NOMO-1 (cell line): Measurements from ENCODE around the gene WDR4.
"Not testable (repeated sequence)": the region's sequence is repeated elsewhere in the genome, so short reads cannot be mapped to it uniquely, and the experiment has no call there.

Experiments used
- DNase-seq, 2 experiments: peaks; one replicate each; lab custom pipeline; 2025; ENCODE audit not compliant: unreplicated experiment in 2 of 2; lab: John Stamatoyannopoulos, UW

WDR4 gene

DNA sequence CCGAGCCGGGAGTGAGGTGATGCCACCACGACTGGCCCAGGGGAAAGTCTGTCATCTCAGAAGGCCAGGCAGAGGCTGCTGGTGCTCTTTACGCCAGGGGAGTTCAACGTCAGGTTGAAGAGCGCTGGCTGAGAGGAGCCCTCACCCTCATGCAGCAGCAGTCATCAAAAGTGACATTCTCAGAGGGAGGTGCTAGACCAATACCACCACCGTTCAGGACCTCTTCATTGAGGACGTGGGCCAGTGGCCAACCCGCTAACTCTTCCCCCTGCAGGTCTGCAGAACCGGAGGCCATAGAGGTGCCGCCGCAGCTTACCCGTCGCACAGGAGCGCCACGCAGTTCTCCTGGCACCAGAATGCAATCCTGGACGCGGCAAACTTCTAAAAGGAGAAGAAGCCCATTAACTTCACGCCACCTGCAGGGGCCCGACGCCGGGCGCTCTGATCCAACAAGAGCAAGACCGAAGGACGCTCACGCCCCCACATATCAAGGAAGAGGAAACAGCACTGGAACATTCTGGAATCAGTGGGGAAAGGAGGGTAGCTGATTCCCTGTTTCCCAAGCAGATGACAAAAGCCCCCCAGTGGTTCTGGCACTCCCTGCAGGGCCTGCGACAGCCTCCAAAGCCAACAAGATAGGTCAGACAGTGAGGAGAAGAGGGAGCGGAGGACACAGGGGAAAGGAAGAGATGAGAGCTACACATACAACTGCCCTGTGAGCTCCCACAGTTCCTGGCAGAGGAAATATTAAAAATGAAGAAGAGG lies 24.9 kb downstream of the WDR4 start:
- DNase-seq, result no peak

DNA sequence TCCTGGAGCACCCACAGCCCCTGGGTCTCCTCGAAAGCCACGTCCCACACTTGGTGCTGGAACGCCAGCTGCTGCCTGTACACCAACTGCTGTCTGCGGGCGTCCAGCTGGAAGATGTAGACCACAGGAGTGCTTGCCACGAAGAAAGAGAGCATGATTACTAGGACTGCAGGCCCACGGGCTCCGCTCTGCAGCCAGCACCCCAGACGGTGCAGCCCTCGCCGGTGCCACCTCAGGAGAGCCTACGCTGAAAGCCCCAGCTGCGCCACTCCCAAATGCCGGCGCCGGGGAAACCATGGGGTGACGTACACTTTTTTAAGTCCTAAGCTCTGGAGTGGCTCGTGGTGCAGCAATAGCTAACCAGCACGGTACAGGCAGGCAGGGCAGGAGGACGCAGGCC lies 25.7 kb downstream of the WDR4 start:
- no peak for DNase-seq

DNA sequence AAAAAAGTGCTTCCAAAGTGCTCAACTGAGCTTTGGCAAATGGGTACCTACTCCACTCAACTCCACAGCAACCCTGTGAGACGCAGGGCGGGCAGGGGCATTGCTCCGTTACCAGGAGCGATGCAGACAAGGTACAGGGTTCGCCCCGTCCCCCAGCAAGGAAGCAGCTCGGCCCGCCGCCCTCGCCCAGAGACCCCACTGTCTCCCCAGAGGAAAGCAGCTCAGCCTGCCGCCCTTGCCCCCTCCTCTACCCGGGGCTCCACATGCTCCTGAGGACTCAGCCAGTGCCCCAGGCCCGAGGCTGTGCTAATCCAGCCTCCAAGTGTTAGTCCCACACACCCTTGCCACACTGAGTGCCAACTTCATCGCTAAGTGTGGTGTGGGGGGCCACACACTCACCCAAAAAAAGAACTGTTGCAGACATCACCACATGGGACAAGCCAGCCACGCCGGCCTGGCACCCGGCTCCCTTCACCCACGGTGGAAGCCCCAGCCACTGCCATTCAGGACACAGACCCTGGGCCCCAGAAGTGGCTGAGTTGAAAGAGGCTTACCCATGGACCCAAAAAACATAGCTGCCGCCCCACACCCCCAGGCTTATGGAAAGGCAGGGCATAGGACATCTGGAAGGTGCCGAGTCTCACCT lies 26.3 kb downstream of the WDR4 start:
- no peak for DNase-seq

DNA sequence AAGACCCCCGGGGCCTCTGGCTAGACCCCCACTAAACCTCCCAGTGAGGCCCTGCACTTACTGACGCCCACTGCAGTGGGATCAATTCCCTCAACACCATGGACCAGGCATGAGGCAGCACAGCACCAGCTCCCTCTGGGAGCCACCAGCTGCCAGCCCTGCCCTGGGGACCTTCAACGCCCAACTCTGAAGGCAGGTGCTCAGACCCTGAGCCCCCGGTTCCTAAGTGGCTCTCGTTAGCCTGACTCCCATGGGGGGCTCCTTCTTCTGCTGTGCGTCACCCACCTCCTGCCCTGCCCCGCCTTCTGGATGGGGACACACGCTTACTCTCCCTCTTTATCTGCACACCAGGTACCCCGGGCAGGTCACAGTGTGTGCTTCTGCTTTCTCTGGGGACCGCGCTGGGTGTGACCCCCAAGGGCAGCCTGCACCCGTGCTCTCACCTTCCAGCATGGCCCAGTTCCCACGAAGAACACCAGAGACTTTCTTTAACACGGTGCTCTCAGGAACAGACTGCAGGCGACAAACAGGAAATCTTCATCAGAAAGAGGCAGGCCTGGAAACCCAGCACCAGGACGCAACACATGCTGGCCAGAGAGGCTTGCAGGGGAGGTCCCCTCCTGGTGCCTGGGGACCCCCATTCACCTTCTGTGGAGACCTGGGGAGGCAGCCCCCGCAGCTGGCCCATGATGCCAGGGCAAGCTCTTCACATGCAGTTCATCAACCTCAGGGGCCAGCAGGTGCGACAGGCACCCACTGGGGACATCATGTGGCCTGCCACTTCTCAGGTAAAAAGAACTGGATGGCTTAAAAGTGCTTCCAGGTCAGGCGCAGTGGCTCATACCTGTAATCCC lies 27.3 kb downstream of the WDR4 start:
- DNase-seq, result no peak

DNA sequence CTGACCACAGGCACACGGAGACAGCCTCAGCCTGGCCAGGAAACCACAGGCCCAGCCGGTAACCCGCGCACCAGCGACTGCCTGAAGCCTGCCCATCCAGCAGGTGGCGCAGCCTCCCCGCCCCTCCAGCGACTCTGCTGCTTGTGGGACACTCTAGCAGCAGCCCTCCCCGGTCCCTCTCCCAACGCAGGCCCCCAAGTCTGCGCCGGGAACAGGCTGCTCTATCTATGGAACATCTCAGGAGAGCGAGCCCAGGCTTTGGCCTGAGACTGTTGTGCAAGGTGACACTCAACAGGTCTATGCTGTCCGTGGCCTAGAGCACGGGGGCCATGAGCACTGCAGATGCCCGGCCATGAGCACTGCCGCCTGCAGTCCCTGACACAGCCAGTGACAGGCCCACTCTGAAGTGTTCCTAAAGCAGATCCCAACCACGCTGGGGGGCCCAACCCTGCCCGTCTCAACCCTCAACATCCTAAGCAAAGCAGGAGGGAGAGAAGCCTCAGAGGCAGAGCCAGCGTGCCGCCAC lies 28.4 kb downstream of the WDR4 start:
- no peak for DNase-seq

DNA sequence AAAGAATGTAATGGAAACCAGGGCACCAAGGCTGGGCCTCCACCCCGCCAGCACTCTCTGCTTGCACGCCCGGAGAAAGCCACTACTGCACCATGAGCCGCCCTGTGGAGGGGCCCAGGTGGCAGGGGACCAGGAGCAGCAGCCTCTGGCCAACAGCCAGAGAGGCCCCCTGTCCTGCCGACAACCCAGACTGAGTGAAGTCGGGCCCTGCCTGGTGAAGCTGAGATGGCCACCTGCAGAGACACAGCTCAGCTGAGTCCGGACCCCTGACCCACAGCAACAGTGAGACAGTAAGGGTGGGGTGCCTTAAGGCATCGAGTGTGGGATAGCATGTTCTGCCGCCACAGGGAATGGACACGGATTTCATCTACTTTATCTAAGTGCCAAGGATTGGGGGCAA lies 28.9 kb downstream of the WDR4 start:
- no peak for DNase-seq

DNA sequence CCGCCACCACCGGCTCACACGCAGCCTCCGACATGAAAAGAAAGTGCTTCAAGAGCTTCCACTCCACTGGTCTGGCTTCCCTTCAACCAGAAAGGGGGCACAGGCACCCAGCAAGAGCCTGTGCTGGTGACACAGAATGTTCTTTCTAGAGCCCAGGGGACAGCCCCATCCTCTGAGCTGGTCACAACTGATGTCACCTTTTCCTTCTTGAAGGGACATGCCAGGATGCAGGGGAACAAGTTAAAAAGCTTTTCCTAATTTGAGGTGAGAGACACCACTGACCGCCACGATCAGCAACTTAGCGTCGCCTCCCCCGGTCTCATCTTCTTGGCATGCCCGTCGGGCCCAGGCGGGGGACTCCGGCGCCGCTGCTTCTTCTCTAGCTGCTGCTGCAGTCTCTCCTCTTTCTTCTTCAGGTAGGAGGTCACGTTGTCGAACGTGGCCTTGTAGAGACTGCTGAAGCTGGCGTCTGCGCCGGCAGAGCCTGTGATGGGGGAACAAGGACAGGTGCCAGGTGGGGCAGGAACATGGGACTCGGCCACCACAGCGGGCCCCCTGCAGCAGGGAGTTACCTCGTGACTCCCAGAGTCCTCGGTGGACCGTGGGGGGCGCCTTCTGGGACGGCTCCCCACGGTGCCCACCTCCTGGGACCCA lies 29.5 kb downstream of the WDR4 start:
- no peak for DNase-seq

DNA sequence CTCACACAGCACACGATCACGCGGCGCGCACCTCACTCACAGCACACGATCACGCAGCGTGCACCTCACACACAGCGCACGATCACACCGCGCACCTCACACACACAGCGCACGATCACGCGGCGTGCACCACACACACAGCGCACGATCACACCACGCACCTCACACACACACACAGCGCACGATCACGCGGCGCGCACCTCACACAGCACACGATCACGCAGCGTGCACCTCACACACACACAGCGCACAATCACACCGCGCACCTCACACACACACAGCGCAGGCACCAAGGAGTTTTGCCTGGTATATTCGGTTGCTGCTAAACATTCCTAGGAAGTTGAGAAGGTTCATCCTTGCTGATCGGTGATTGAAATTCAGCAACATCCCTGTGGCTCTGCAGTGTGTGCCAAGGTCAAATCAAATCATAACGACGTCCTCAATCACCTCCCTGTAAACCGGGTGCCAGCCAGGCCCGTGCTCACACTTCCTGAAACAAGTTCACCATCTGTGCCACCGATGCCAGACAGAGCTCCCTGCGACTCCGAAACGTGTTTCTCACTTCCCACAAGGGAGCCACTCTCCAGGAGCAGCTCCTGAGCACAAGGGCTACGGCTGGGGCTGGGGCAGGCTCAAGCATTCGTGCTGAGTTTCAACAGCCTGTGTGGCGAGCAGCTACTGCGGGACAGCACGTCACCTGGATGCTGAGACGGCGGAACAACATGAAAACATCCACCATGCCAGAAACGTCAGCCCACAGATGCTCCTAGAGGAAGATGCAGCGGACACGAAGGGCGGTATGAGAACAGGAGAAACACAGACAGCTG lies 30.2 kb downstream of the WDR4 start:
- DNase-seq, result no peak

DNA sequence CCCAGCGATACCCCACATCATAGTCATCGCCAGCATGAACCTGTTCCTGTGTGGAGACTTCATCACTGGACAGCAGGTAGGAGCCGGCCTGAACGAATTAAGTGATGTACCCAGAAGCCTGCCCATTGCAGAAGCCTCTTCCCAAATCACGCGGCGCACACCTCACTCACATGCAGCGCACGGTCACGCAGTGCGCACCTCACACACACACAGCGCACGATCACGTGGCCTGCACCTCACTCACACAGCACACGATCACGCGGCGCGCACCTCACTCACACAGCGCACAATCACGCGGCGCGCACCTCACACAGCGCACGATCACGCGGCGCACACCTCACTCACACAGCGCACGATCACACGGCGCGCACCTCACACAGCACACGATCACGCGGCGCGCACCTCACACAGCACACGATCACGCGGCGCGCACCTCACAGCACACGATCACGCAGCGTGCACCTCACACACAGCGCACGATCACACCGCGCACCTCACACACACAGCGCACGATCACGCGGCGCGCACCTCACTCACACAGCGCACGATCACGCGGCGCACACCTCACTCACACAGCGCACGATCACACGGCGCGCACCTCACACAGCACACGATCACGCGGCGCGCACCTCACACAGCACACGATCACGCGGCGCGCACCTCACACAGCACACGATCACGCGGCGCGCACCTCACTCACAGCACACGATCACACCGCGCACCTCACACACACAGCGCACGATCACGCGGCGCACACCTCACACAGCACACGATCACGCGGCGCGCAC lies 31.0 kb downstream of the WDR4 start:
- not testable (repeated sequence) for DNase-seq

DNA sequence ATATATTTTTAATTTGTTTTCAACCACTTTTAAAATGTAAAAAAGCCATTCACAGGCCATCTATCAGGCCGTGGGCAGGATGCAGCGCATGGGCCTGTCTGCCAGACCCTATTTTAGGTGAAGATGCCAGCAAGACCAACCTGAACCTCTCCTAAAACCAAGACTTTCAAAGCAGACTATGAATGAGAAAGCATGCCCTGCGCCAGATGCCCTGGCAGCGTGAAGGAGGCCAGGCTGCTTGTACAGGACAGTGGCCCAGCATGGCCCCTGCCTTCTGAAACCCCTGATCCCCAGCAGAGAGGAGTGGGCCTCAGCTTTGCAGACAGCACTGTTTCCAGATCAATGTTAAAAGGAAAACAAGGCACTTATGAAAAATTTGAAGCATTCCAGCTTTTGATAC lies 31.6 kb downstream of the WDR4 start:
- DNase-seq, result no peak

DNA sequence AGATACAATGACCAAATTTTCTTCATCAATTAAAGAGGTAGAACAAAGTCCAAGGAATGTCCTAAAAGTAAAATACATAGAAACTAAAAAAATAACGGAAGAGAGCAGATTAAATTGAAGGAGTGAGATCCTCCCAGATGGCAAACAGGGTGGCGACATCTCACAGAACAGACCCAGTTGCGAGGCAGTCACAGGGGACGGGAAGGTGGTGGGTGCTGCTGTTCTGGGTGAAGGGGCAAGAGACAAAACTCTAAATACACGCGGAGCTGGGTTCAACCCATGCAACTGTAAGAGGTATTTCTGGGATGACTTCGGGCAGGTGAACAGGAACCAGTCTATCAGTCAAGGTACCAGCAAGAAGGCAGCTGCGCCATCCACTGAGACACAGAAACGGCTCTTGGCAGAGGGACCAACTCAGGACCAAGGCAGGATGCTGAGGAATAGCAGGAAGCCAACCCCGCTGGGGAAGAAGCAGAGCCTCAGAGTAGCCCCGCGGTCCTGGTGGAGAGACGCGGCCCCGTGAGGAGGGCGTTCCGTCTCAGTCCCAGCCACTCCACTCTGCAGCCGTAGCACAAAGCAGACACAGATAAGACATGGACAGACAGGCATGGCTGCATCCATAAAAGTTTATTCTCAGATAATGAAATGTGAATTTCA lies 32.2 kb downstream of the WDR4 start:
- DNase-seq, result no peak

DNA sequence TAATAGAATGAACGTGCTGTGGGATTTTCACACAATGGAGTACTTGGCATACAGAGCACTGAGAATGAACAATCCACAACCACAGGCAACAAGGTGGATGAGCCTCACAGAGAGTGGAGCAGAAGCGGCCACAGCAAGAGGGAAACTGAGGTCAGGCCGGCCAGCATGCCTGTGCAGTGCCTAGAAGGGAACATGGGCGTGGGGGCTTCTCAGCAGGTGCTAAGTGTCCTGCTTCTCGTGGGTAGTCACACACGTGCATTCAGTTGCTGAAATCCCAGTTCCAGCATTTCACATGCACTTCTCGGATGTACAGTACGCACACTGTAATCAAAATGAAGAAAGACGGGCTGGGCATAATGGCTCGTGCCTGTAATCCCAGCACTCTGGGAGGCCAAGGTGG lies 33.1 kb downstream of the WDR4 start:
- no peak for DNase-seq

DNA sequence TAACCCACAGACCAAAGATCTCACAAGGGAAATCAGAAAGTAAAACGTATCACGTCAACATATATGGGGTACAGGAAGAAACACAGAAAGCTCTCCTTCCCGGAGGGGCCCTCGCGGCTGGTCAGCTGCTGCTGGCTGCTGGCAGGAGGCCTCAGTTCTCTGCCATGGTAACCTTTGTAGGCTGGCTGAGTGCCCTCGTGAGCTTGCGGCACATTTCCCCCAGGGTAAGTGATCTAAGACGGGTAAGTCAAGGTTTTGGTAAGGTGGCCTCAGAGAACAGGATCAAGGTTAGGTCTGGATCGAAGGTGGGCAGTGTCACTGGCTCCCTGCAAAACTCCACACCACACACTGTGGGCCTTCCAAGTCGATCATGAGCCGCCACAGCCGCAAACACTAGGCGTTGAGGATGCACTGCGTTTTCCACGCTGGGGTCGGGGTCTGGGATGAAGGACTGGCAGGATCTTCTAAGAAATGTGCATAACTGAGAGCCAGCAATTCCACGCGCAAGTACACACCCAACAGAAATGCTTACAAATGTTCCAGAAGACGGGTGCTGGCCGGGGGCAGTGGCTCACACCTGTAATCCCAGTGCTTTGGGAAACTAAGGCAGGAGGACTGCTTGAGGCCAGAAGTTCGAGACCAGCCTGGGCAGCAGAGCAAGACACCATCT lies 33.9 kb downstream of the WDR4 start:
- DNase-seq, result no peak

DNA sequence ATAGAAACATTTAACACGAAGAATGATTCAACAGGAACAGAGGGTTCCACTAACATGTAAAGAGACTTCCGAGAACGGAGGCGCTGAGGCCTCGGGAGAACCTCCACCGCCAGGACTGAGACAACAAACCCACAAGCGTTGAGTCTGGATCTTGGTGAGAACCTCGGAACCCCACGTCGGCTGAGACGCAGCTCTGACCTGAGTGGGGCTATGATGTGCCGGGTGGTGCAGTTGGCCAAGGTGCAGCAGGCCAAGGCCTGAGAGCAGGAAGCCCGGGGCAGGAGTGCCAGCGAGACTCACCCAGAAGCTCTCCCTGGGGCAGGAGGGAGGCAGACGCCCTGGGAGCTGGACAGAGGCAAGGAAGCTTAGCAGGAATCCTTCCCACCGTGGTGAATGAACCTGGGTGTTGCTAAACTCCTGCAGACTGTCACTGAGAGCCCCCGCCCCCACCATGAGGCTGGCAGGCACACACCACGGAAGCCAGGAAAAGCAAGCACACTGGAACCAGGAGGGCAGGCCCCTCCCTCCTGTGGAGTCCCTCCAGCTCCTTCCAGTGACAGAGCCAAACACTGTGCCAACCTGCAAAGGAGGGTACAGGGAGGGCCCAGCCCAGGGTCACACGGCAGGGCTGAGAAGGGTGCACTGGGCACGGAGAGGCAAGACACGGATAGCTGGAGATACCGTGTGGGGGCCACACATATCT lies 34.8 kb downstream of the WDR4 start:
- no peak for DNase-seq

DNA sequence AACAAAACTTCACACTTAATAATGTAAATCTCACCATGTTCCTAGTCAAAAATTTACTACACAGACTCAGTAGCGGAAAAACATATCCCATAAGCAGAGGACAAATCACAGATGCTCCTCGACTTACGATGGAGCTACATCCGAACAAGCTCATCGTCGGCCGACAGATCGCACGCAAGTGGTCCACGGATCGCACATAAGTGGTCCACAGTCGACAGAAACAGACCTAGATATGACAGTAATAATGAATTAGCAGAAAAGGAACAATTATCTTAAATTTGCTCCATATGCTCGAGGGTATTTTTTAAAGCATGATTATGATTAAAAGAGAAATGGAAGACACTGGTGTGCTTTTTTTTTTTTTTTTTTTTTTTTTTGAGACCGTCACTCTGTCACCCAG lies 36.3 kb downstream of the WDR4 start:
- no peak for DNase-seq

DNA sequence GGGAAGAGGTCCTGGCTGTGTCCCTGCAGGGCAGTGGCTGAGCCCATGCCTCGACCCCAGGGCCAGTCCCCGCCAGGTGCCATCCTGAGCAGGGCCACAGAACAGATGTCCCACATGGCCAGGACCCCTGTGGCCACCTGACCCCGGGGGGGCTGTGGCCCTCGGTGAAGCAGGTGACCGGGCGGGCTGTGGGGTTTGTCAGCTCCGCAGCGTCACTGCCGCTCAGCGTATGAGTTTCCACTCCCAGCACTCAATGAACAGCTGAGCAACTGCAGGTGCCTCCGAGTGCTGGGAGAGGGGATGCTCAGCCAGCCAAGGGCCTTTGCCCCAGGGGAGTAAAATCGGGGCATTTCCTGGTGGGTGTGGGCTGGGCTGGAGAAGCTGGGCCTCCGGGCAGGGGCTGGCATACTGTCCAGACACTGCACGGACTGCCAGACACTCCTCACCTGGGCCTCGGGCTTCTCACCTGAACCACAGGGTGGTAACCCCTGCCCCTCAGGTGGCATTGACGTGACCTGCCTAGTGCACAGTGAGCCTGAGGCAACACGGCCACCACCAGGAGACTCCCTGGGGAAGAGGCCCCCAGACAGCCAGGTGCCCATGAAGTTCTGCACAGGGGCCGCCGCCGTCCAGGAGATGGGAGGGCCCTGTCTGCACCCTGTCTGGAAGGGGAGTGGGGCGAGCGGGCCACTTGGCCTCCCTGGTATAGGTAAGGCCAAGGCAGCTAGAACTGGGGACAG lies 37.3 kb downstream of the WDR4 start:
- DNase-seq, result not testable (repeated sequence)
